GM12872 (cell line): Measurements from ENCODE around the gene DRAM1.

Experiments used
- CTCF ChIP-seq: IDR thresholded peaks from 3 replicates; pipeline ENCODE4 v1.5.1; 2011; ENCODE audit warnings: low read depth, mild to moderate bottlenecking, low read length, moderate library complexity; ENCODE audit not compliant: insufficient read depth

Gene DRAM1

DNA sequence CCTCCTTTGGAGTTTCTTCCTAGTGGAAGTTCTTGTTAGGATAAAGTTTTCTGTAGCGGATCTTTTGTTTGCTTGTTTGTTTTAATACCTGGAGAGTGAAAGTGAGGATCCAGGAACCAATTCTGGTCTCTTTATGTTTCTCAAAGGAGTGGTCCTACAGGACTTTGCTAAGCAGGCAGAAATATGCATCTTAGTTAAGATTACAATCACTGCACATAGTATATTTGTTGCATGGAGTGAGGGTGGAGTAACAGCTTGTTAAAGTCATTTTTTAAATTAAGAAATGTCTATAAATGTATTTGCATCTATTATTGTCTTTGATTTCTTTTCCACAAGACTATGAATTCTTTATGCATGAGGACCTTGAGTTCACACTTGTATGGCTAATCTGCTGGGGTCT lies 76.7 kb downstream of the DRAM1 start:
- no peak for TF ChIP-seq CTCF

DNA sequence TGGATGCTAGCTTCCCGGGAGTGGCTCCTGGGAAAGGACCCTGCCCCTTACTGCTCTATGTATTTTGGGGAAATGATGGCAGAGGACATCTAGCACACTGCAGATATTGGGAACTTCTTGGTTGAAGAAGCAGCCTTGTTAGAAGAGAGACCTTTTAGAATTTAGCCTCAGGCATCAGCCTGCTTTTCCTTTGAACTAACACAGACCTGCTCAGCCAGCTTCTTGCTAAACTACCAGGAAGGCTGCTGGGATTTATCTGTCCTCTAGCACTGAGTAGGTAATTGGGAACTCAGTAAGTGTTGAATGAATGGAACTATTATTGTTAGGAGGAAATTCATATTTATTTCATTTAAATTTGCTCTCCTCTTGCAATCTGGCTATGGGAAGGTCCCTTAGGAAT lies 77.3 kb downstream of the DRAM1 start:
- TF ChIP-seq CTCF, result no peak

GRCh38 chr12:101957252-101957959 lies 80.0 kb downstream of the DRAM1 start:
- TF ChIP-seq CTCF, result no peak

GRCh38 chr12:101959607-101960006 lies 82.2 kb downstream of the DRAM1 start:
- no peak for TF ChIP-seq CTCF

GRCh38 chr12:101962486-101962885 lies 85.1 kb downstream of the DRAM1 start:
- no peak for TF ChIP-seq CTCF

- no peak for TF ChIP-seq CTCF
Observed at GRCh38 chr12:101963697-101964096, 86.3 kb downstream of the DRAM1 start.

DNA sequence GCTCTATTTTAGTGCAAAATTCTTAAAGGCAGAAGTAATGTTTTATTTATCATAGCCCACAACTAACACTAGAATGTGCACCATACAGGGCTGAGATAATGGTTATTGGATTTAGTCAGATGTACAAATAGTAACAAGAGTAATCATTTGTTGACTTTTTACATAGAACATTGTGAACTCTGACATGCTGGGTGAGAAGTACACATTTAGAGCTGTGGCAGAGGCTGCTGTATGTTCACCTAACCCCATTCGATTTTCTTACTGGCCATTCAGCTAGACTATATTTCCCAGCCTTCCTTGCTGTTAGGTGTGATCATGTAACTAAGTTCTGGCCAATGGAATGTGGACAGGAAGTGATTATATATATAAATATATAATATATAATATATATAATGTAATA lies 89.1 kb downstream of the DRAM1 start:
- TF ChIP-seq CTCF, result no peak
